AG09319 (cell line): ENCODE data around the gene C6orf15.

ENCODE experiments used
- DNase-seq: peaks from one replicate; pipeline ENCODE4 v3.0.0-alpha.2; 2010; ENCODE audit warnings: low read depth; ENCODE audit errors: extremely low read depth
- TF ChIP-seq, protein P1 (sequence below): IDR thresholded peaks from 2 replicates; pipeline ENCODE4 v1.5.1; 2011; ENCODE audit warnings: low read depth, mild to moderate bottlenecking, inconsistent platforms, low read length, moderate library complexity

C6orf15 gene

GRCh38 chr6:31098449-31098938, 13.9 kb downstream of the C6orf15 start:
- no peak for DNase-seq
- TF ChIP-seq, protein P1, sequence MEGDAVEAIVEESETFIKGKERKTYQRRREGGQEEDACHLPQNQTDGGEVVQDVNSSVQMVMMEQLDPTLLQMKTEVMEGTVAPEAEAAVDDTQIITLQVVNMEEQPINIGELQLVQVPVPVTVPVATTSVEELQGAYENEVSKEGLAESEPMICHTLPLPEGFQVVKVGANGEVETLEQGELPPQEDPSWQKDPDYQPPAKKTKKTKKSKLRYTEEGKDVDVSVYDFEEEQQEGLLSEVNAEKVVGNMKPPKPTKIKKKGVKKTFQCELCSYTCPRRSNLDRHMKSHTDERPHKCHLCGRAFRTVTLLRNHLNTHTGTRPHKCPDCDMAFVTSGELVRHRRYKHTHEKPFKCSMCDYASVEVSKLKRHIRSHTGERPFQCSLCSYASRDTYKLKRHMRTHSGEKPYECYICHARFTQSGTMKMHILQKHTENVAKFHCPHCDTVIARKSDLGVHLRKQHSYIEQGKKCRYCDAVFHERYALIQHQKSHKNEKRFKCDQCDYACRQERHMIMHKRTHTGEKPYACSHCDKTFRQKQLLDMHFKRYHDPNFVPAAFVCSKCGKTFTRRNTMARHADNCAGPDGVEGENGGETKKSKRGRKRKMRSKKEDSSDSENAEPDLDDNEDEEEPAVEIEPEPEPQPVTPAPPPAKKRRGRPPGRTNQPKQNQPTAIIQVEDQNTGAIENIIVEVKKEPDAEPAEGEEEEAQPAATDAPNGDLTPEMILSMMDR, result no peak

GRCh38 chr6:31096656-31097055, 15.7 kb downstream of the C6orf15 start:
- DNase-seq, result no peak
- TF ChIP-seq, protein P1, result no peak

GRCh38 chr6:31096215-31096614, 16.2 kb downstream of the C6orf15 start:
- DNase-seq, result no peak
- TF ChIP-seq, protein P1, result no peak

- no peak for DNase-seq
- TF ChIP-seq, protein P1, result no peak
Observed at GRCh38 chr6:31094389-31094881, 17.9 kb downstream of the C6orf15 start.

DNA sequence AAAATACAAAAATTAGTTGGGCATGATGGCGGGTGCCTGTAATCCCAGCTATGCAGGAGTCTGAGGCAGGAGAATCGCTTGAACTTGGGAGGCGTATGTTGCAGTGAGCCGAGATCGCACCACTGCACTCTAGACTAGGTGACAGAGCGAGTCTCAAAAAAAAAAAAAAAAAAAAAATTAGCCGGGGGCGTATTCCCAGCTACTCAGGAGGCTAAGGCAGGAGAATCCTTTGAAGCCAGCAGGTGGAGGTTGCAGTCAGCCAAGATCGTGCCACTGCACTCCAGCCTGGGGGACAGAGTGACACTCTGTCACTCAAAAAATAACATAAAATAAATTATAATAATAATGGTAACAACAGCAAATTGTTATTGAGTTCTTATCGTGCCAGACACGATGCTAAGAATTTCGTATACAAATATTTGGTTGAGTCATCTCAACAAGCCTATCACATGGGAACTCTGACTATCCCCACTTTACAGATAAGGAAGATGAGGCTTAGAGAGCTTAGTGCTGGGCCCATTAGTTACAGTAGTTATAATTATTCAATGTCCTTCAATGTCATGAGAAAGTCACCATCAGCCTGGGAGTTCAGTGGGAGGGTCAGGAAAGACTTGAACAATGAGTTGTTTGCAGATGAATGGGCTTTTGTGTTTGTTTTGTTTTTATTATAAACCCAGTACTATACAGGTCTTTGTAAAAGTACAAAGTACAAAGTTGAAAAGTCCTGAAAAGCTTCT, 19.4 kb downstream of the C6orf15 start:
- TF ChIP-seq, protein P1, result no peak
- DNase-seq, result no peak

GRCh38 chr6:31092238-31092637, 20.1 kb downstream of the C6orf15 start:
- no peak for DNase-seq
- TF ChIP-seq, protein P1, result no peak

- TF ChIP-seq, protein P1, result no peak
- DNase-seq, result no peak
Observed at GRCh38 chr6:31091680-31092079, 20.7 kb downstream of the C6orf15 start.
